ENCODE results near the gene DNMT1. TPM values are rescaled to one million over a fixed set of nuclear protein-coding genes. Genes with fewer than 3 reads are reported as not detected.
A peak's percentile ranks its signal among the peaks of the same experiment; 100 is the strongest.

Gene DNMT1
- total and polyA plus RNA-seq, 4 donors, result 32.8 to 85.7 (median 45.2) TPM

DNA sequence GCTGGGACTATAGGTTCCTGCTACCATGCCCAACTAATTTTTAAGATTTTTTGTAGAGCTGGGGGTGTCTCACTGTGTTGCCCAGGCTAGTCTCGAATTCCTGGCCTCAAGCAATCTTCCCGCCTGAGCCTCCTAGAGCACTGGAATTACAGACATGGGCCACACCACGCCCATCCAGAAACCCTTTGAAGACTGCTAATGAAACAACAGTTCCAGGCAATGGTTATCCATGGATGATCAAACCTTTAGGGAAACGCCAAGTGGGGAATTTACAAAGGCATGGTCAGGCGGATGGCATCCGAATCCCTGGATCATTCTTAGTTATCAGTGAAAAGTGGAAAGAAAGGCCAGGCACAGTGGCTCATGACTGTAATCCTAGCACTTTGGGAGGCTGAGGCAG is 16.9 kb upstream of the DNMT1 start:
- ATAC-seq (ENCODE audit: insufficient read depth, low FRiP score) (no peak), DNase-seq (no peak)
- peaks cover 0 to 6% (median 2%) of the 10 kb centered on the region in 4 donors for H3K9me3 ChIP-seq (ENCODE audit: control insufficient read depth in 4 of 4, insufficient read depth in 3 of 4, low read length in 3 of 4)
- WGBS, 2 donors, result 94 to 95% methylated on average over 6 of the region's 6 CpGs
- TF ChIP-seq, protein P1, sequence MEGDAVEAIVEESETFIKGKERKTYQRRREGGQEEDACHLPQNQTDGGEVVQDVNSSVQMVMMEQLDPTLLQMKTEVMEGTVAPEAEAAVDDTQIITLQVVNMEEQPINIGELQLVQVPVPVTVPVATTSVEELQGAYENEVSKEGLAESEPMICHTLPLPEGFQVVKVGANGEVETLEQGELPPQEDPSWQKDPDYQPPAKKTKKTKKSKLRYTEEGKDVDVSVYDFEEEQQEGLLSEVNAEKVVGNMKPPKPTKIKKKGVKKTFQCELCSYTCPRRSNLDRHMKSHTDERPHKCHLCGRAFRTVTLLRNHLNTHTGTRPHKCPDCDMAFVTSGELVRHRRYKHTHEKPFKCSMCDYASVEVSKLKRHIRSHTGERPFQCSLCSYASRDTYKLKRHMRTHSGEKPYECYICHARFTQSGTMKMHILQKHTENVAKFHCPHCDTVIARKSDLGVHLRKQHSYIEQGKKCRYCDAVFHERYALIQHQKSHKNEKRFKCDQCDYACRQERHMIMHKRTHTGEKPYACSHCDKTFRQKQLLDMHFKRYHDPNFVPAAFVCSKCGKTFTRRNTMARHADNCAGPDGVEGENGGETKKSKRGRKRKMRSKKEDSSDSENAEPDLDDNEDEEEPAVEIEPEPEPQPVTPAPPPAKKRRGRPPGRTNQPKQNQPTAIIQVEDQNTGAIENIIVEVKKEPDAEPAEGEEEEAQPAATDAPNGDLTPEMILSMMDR (IDR thresholded peaks at IDR 0.05; ENCODE audit: control extremely low read depth, extremely low read depth), result no peak
- H3K9ac ChIP-seq (ENCODE audit: insufficient read depth in 1 of 2, low read length in 2 of 2), result no peak overlapping the region
- no peaks in the 10 kb centered on the region for H3K4me1 ChIP-seq (ENCODE audit: control insufficient read depth in 5 of 5, insufficient read depth in 5 of 5, low read length in 5 of 5)
- H3K36me3 ChIP-seq (ENCODE audit: control insufficient read depth in 4 of 4, insufficient read depth in 4 of 4, low read length in 4 of 4), result peaks cover 0 to 7% (median 4%) of the 10 kb centered on the region in 4 donors
- no peaks in the 10 kb centered on the region for H3K27me3 ChIP-seq (ENCODE audit: control insufficient read depth in 3 of 3, insufficient read depth in 3 of 3, low read length in 2 of 3)
- no peak overlapping the region for H3K27ac ChIP-seq (ENCODE audit: low read depth in 1 of 2, low read length in 1 of 2)
- no peak overlapping the region for H3K4me3 ChIP-seq

DNA sequence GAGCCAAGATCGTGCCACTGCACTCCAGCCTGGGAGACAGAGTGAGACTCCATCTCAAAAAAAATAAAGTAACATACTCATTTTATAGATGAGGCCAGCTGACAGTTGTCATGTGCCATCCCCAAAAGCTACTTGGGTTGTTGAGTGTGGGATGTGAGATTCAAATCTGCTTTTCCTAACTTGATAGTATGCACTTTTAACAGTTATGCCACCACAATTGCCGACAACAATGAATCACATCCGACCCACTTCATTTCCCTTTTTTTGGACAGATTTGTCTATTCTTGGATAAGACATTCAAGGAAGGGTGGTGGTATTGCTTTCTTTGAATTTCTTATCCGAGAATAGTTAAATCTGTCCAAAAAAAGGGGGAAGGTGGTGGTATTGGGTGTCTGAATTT is 16.3 kb upstream of the DNMT1 start:
- no peak for DNase-seq
- ATAC-seq (ENCODE audit: insufficient read depth, low FRiP score), result no peak
- Histone ChIP-seq H3K9me3 (ENCODE audit: control insufficient read depth in 4 of 4, insufficient read depth in 3 of 4, low read length in 3 of 4) (peaks cover 0 to 6% (median 2%) of the 10 kb centered on the region in 4 donors), H3K4me3 (no peak overlapping the region), H3K9ac (ENCODE audit: insufficient read depth in 1 of 2, low read length in 2 of 2) (no peak overlapping the region), H3K27me3 (ENCODE audit: control insufficient read depth in 3 of 3, insufficient read depth in 3 of 3, low read length in 2 of 3) (no peaks in the 10 kb centered on the region), H3K36me3 (ENCODE audit: control insufficient read depth in 4 of 4, insufficient read depth in 4 of 4, low read length in 4 of 4) (peaks cover 0 to 7% (median 1%) of the 10 kb centered on the region in 4 donors), H3K4me1 (ENCODE audit: control insufficient read depth in 5 of 5, insufficient read depth in 5 of 5, low read length in 5 of 5) (peaks cover 0 to 4% (median 0%) of the 10 kb centered on the region in 5 donors), H3K27ac (ENCODE audit: low read depth in 1 of 2, low read length in 1 of 2) (no peak overlapping the region)
- WGBS, 2 donors, result 76 to 78% methylated on average over 4 of the region's 4 CpGs
- TF ChIP-seq, protein P1 (IDR thresholded peaks at IDR 0.05; ENCODE audit: control extremely low read depth, extremely low read depth), result no peak

DNA sequence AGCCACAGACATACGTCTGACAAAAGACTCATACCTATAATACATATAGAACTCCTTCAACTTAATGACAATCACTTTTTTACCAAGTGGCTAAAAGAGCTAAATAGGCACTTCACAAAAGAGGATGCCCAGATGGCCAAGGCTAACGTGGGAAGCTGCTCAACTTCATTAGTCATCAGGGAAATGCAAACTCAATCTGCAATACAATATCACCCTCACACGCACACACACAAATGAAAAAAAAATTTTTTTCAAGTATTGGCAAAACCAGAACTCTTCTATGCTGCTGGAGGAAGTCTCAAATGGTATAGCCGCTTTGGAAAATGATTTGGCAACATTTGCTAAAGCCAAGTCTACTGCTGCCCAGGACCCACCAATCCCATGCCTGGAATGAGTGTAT is 14.6 kb upstream of the DNMT1 start:
- H3K4me3 ChIP-seq, result no peak overlapping the region
- WGBS, 2 donors, result 40 to 57% methylated on average over 4 of the region's 4 CpGs
- peaks cover 0 to 4% (median 0%) of the 10 kb centered on the region in 5 donors for H3K4me1 ChIP-seq (ENCODE audit: control insufficient read depth in 5 of 5, insufficient read depth in 5 of 5, low read length in 5 of 5)
- no peak for DNase-seq
- no peak overlapping the region for H3K27ac ChIP-seq (ENCODE audit: low read depth in 1 of 2, low read length in 1 of 2)
- no peaks in the 10 kb centered on the region for H3K27me3 ChIP-seq (ENCODE audit: control insufficient read depth in 3 of 3, insufficient read depth in 3 of 3, low read length in 2 of 3)
- TF ChIP-seq, protein P1 (IDR thresholded peaks at IDR 0.05; ENCODE audit: control extremely low read depth, extremely low read depth), result no peak
- no peak overlapping the region for H3K9ac ChIP-seq (ENCODE audit: insufficient read depth in 1 of 2, low read length in 2 of 2)
- H3K9me3 ChIP-seq (ENCODE audit: control insufficient read depth in 4 of 4, insufficient read depth in 3 of 4, low read length in 3 of 4), result peaks cover 0 to 6% (median 2%) of the 10 kb centered on the region in 4 donors
- H3K36me3 ChIP-seq (ENCODE audit: control insufficient read depth in 4 of 4, insufficient read depth in 4 of 4, low read length in 4 of 4), result peaks cover 0 to 7% (median under 1%) of the 10 kb centered on the region in 4 donors
- ATAC-seq (ENCODE audit: insufficient read depth, low FRiP score), result no peak

DNA sequence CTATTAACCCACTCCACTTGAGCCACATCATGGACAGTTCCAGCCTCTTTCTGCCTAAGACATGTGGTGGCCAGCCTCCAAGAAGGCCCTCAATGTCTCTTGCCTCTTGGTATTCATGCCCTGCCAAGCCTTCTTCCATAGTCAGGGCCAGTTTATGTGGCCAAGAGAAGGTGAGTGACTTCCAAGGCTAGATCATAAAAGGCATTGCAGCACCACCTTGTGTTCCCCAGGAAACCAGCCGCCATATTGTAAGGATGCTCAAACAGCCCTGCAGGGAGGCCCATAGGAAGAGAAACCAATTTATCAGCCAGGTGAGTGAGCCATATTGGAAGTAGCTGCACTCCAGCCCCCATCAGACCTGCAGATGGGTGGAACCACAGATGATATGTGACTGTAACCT is 12.3 kb upstream of the DNMT1 start:
- TF ChIP-seq, protein P1 (IDR thresholded peaks at IDR 0.05; ENCODE audit: control extremely low read depth, extremely low read depth), result no peak
- no peak for ATAC-seq (ENCODE audit: insufficient read depth, low FRiP score)
- WGBS, 2 donors, result 96 to 97% methylated on average over 1 of the region's 1 CpG

More for the DNA sequence above, 12.3 kb upstream of the DNMT1 start:
- Histone ChIP-seq H3K27ac (ENCODE audit: low read depth in 1 of 2, low read length in 1 of 2) (peak overlapping the region in 1 of 2 donors; percentile 18), H3K9me3 (ENCODE audit: control insufficient read depth in 4 of 4, insufficient read depth in 3 of 4, low read length in 3 of 4) (peaks cover 0 to 6% (median 2%) of the 10 kb centered on the region in 4 donors), H3K4me3 (no peak overlapping the region), H3K27me3 (ENCODE audit: control insufficient read depth in 3 of 3, insufficient read depth in 3 of 3, low read length in 2 of 3) (no peaks in the 10 kb centered on the region), H3K4me1 (ENCODE audit: control insufficient read depth in 5 of 5, insufficient read depth in 5 of 5, low read length in 5 of 5) (peaks cover 0 to 4% (median 0%) of the 10 kb centered on the region in 5 donors), H3K9ac (ENCODE audit: insufficient read depth in 1 of 2, low read length in 2 of 2) (no peak overlapping the region), H3K36me3 (ENCODE audit: control insufficient read depth in 4 of 4, insufficient read depth in 4 of 4, low read length in 4 of 4) (peaks cover 0 to 7% (median 2%) of the 10 kb centered on the region in 4 donors)
- no peak for DNase-seq

All from lung (tissue), 12 donors.